Measurements from ENCODE around the gene PCDH9. TPM values are rescaled to one million over a fixed set of nuclear protein-coding genes. Genes with fewer than 3 reads are reported as not detected.

PCDH9 gene, protein sequence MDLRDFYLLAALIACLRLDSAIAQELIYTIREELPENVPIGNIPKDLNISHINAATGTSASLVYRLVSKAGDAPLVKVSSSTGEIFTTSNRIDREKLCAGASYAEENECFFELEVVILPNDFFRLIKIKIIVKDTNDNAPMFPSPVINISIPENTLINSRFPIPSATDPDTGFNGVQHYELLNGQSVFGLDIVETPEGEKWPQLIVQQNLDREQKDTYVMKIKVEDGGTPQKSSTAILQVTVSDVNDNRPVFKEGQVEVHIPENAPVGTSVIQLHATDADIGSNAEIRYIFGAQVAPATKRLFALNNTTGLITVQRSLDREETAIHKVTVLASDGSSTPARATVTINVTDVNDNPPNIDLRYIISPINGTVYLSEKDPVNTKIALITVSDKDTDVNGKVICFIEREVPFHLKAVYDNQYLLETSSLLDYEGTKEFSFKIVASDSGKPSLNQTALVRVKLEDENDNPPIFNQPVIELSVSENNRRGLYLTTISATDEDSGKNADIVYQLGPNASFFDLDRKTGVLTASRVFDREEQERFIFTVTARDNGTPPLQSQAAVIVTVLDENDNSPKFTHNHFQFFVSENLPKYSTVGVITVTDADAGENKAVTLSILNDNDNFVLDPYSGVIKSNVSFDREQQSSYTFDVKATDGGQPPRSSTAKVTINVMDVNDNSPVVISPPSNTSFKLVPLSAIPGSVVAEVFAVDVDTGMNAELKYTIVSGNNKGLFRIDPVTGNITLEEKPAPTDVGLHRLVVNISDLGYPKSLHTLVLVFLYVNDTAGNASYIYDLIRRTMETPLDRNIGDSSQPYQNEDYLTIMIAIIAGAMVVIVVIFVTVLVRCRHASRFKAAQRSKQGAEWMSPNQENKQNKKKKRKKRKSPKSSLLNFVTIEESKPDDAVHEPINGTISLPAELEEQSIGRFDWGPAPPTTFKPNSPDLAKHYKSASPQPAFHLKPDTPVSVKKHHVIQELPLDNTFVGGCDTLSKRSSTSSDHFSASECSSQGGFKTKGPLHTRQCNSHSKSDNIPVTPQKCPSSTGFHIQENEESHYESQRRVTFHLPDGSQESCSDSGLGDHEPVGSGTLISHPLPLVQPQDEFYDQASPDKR (N-terminal part only)
- total RNA-seq = 64.4 TPM

DNA sequence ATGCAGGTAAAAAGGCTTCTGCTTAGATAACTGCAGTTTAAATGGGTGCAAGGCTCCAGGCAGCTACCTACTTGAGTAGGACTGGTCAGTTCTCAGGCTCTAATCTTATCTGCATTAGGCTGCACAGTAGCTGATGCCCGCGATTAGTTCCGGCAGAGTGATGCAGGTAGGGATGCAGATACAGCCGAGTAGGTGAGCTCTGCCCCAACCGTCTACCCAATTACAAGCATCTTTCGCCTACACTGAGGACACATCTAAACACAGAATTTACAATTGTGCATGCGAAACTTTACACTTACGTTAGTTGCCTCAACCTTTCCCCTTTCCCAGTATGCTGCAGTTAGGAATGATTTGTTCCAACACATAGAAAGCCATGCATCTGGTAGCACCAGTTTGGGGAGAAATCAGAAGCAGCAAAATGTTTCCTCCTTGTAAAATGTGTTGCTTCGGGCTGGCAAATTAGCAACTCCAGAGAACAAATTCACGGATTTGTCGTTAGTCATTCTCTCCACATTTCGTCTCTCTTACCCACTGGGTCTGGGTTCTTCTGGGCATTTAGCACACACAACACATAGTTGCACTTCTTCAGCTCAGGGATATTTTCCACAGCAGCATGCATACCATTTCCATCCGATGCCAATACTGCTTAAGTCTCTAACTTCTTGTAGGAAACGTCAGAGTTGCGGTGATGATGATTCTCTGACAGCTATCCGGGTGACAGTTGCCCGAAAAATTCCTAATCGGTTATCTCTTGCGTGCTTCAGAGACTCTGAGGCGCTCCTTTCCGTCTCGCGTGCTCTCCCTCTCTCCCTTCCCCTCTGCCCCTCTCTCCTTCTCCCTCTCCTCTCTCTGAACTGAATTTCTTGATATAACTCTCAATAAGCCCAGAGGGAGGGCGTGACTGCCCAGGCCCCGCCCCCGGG, at the start of gene PCDH9:
Gene PCDH9 (minus strand): TSS at position 856 of the 923 bp plus-strand sequence. CDS start 1,896 bp downstream, outside the sequence.
- FAIRE-seq (peak; percentile 97), DNase-seq (ENCODE audit: low spot score in 2 of 2) (no peak)

DNA sequence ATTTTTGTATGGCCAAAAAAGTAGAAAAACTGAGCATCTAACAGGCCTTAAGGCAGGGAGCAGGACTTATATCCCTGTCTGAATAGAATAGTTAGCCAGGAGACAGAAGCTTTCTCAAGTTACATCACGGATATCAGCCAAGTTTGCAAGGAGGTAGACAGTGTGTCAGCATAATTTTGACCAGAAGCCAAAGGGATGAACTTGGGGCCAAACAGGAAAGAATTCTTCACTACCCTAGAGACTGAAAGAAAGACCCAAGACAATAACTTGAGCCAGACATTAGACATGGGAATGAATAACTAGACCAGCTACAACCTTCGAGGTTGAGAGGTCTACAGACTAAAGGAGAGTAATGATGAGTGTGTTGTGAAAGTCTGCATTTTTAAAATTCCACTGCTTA, 48.1 kb upstream of the PCDH9 start:
- DNase-seq (ENCODE audit: low spot score in 2 of 2) (no peak), FAIRE-seq (no peak)

GRCh38 chr13:67277581-67277980, 47.4 kb upstream of the PCDH9 start:
- FAIRE-seq = no peak
- DNase-seq (ENCODE audit: low spot score in 2 of 2) = no peak

DNA sequence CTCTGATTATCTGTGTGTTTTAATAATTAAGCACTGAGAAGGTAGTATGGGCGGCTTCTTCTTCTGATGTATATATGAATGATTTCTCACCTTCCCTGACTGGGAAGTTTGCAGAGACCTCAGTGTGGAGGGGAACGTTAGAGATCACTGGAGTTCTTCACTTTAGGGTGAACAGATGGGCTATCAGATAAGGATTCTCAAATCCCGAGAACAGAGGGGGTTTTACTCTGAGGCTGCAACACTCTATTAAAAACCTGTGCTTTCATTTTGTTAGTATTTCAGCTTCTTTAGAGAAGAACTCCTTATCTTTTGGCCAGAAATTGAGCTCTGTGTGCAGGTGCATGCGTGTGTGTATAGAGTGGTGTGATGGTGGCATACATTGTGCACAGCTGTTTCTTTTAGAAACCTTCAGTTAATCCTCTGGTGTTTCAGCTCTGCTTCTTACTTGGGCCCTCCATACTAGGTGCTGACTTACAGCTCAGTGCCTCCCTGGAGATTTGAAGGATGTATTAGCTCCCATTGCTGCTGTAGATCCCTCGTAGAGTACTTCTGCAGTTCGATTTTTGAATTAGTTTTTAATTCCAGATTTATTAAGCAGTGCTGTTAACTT, 45.3 kb upstream of the PCDH9 start:
- FAIRE-seq = no peak
- DNase-seq (ENCODE audit: low spot score in 2 of 2) = no peak

- DNase-seq (ENCODE audit: low spot score in 2 of 2) = no peak
- FAIRE-seq = no peak
Observed at GRCh38 chr13:67273001-67273400, 42.9 kb upstream of the PCDH9 start.

GRCh38 chr13:67267136-67267535, 37.0 kb upstream of the PCDH9 start:
- FAIRE-seq = no peak

DNA sequence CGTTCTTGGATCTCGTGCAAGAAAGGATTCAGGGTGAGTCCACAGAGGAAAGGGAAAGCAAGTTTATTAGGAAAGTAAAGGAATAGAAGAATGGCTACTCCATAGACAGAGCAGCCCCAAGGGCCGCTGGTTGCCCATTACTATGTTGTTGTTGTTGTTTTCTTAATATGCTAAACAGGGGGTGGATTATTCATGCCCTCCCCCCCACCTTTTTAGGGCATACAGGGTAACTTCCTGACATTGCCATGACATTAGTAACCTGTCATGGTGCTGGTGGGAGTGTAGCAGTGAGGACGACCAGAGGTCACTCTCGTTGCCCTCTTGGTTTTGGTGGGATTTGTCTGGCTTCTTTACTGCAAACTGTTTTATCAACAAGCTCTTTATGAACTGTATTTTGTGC, 29.1 kb upstream of the PCDH9 start:
- no peak for DNase-seq (ENCODE audit: low spot score in 2 of 2)
- no peak for FAIRE-seq

More at GRCh38 chr13:67267136-67267535, 37.0 kb upstream of the PCDH9 start:
- DNase-seq (ENCODE audit: low spot score in 2 of 2) = no peak

DNA sequence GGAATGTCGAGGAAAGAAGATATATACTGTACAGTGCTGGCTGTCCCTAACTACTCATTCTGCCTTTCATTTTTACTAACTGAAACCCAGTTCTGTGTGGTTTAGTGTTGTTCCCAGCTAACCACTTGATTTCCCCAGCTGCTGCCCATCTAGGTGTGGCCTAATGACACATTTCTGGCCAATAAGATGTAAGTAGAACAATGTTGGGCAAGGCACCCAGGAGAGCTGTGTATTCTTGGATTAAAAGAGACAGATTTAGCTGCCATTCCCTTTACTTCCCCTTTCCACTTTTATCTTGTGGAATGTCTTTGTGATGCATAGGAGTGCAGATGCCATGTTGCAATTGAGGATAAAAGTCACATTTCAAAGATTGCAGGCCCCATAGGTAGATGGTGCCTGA, 28.3 kb upstream of the PCDH9 start:
- DNase-seq (ENCODE audit: low spot score in 2 of 2) = no peak
- FAIRE-seq = no peak

DNA sequence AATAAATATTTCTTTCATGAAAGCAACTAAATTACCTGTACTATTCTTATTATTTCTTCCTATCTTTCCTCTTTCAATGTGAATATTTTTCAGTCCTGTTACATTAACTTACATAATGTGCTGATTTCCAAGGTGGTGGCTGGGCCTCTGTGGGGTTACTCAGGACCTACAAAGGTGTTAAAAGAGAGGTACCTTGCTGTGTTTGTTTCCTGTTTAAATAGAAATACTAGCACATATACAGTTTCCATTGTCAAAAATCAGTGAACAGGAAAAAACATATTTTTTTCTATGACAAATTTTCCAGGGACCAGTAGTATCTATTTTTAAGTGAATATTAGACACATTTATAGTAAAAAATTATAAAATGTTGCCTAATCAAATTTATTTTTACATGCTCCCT, 8.7 kb upstream of the PCDH9 start:
- DNase-seq (ENCODE audit: low spot score in 2 of 2) (no peak), FAIRE-seq (peak; percentile 48)

DNA sequence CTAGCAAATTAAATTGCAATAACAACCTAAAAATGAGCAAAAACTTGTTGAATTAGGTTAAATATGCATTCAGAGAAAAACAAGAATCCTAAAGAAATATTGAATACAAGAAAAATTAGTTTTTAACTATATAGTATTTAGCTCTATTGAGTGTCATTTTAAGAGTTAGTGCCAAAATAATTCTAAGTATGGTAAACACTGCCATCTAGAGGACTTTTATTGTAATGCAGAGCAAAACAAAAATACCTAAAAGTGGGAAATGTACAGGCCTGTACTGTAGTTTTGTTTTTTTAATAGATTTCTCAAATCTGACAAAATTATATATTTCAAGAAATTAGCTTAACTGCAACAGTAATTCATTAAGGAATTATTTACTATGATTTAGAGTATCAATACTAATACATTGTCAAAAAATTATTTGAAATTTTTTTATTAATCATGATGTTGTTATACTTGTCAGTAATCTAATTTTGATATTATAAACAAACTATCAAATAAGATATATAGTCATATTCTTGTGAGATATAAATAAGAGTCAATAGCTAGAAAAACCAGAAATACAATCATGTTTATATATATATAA, 8.2 kb upstream of the PCDH9 start:
- DNase-seq (ENCODE audit: low spot score in 2 of 2) (peak in 1 of 2 donors; percentile 16), FAIRE-seq (peak; percentile 99)

GRCh38 chr13:67235265-67235664, 5.1 kb upstream of the PCDH9 start:
- FAIRE-seq (no peak), DNase-seq (ENCODE audit: low spot score in 2 of 2) (no peak)

DNA sequence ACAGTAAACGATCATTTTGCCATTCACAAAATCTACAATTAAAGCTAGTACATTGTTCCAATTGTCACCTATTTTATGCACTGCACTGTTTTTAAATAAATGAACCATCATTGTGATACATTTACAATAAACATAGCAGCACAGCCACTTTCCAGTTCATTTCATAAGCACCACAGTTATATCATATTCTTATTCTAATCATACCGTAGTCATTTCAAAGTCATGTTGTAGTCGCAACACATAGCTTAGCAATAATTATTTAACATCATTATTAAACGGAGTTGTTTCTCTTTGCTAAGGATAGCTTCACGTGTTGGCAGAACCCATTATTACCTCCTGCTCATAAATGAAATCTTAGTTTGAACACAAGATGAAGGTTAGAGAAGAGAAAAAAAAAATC, 2.2 kb upstream of the PCDH9 start:
- no peak for FAIRE-seq
- DNase-seq (ENCODE audit: low spot score in 2 of 2) = no peak

DNA sequence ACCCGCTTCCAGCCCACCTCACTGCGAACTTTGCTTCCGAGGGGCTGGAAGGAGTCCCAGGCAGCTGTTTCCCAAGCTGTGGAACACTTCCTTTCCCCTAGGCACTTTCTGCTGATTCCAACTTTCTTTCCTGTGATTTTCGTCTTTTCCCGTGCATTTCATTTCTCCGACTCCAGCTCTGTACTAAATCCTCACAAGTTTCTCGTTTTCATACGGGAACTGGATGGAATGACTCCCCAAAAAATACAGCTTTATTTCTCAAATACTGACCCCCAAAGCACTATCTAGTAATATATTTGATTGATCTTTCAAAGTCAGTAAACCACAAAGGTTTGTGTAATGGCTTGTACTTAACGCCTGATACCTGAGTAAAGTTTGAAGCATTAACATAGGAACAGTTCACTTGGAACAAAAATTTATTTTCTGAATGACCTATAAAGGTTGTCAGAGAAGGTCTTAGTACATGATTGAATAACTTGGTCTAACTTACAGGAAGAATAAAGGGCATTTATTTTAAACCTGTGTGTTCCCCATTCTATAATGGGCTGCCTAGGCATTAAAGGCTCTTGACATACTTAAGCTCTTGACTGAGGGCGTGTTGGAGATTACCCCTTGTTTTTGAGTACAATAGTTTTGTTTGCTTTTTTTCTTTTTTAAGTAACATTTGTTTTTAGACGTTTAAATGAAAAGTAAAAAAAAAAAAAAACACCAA, 1.3 kb upstream of the PCDH9 start:
- DNase-seq (ENCODE audit: low spot score in 2 of 2) (no peak), FAIRE-seq (no peak)

GRCh38 chr13:67230404-67231288, 510 bp upstream of the PCDH9 start:
- peak; percentile 95 to 96 for DNase-seq (ENCODE audit: low spot score in 2 of 2)
- no peak for FAIRE-seq

GRCh38 chr13:67228916-67229315, 1.2 kb downstream of the PCDH9 start:
- DNase-seq (ENCODE audit: low spot score in 2 of 2) = no peak
- FAIRE-seq = no peak

- FAIRE-seq (no peak), DNase-seq (ENCODE audit: low spot score in 2 of 2) (no peak)
Observed at GRCh38 chr13:67228031-67228430, 2.1 kb downstream of the PCDH9 start.

- FAIRE-seq (no peak), DNase-seq (ENCODE audit: low spot score in 2 of 2) (no peak)
Observed at GRCh38 chr13:67227131-67227983, 2.8 kb downstream of the PCDH9 start.

Data from frontal cortex (tissue), 4 donors.